Measurements from ENCODE around the gene HOXA13. TPM values are rescaled to one million over a fixed set of nuclear protein-coding genes. Genes with fewer than 3 reads are reported as not detected.

Gene HOXA13
- total and polyA plus RNA-seq, 2 donors (not counting 1 experiment from before 2014, with no cell fraction given), result not detected

DNA sequence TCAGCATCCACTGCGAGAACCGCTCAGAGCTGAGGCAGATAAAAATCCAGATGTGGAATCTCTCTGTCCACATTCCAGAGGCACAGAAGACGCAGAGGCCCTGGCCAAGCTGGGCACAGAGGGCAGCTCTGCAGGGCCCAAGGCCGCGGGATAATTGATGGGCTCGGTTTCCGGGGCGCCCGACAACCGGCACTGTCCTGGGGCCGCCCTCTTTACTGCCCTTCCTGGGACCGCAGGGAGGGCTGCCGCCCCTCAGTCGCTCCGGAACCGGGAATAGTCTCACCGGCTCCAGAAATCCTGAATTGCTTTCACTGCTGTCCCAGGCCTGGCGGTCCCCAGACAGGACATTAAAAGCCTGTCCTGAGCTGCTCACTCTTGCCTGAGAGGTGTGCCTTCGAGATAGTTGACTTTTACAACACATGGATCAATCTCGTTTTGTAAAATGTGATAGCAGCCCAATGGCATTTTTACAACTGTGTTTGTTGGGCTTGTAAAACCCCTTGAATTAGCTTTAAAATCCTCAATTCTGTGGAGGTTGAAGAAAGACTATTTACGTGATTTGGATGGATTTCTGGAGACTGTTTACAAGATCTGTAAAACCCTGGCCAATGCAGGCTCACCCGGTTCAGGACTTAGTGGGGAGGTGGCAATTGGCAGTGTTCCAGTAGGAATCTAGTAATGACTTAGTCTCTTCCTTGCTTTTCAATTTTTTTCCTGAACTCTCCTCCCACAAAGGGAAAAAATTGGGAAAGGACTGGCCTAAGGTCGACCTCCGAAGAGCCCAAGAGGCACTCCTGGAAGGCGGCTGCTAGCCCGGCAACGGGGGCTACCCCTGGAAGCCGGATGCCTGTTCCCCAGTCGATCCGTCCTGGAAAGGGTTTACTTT, 50.9 kb downstream of the HOXA13 start:
- CTCF ChIA-PET, result interaction anchor here (0.6 to 6.9 kb wide), 17 partner anchors 10 to 753 kb away, joined by 3 to 52 read pairs (median 4); partner anchors contain the start of gene HOXA10
- H2AFZ ChIP-seq (ENCODE audit: insufficient read depth, low read depth, low read length, poor library complexity, severe bottlenecking), result no peak overlapping the region
- H3K9me3 Mint-ChIP-seq (ENCODE audit: insufficient read depth), result no peaks in the 10 kb centered on the region
- POLR2A ChIA-PET, result interaction anchor here (0.6 kb wide), 1 partner anchor 1290 kb away, joined by 6 read pairs; no protein-coding TSS in a partner anchor
- intact Hi-C loops (cut with micrococcal nuclease), result no loop called here
- H3K79me2 ChIP-seq (ENCODE audit: control insufficient read depth, insufficient read depth, low read length), result no peaks in the 10 kb centered on the region
- H3K4me3 Mint-ChIP-seq, result peak overlapping the region; percentile 80
- peaks cover 48 to 58% of the 10 kb centered on the region in 2 donors for H3K4me1 ChIP-seq (ENCODE audit: control insufficient read depth in 2 of 2, insufficient read depth in 2 of 2, low read length in 2 of 2)
- 23% methylated on average over 25 of the region's 30 CpGs for WGBS (ENCODE audit: insufficient coverage)
- H3K9ac ChIP-seq (ENCODE audit: low read length), result no peak overlapping the region
- H3K9me3 ChIP-seq (ENCODE audit: control extremely low read depth in 1 of 3, control insufficient read depth in 2 of 3, insufficient read depth in 1 of 3, low read length in 2 of 3), result peaks cover 0 to 84% (median 0%) of the 10 kb centered on the region in 3 donors
- no peak overlapping the region for H3K27ac ChIP-seq (ENCODE audit: low read length in 2 of 2)
- H3K4me3 ChIP-seq (ENCODE audit: control extremely low read depth in 1 of 5, extremely low read depth in 1 of 5, insufficient read depth in 1 of 5, low read depth in 2 of 5, low read length in 4 of 5), result peak overlapping the region in 1 of 5 experiments; percentile 27
- peak overlapping the region; percentile 26 for H3K27ac Mint-ChIP-seq
- peaks cover 35% of the 10 kb centered on the region for H3K4me1 Mint-ChIP-seq
- TF ChIP-seq EZH2 (IDR thresholded peaks at IDR 0.05; ENCODE audit: borderline replicate concordance, insufficient read depth, low read depth, low read length, poor library complexity, severe bottlenecking), result peak; percentile 18
- TF ChIP-seq, protein P1, sequence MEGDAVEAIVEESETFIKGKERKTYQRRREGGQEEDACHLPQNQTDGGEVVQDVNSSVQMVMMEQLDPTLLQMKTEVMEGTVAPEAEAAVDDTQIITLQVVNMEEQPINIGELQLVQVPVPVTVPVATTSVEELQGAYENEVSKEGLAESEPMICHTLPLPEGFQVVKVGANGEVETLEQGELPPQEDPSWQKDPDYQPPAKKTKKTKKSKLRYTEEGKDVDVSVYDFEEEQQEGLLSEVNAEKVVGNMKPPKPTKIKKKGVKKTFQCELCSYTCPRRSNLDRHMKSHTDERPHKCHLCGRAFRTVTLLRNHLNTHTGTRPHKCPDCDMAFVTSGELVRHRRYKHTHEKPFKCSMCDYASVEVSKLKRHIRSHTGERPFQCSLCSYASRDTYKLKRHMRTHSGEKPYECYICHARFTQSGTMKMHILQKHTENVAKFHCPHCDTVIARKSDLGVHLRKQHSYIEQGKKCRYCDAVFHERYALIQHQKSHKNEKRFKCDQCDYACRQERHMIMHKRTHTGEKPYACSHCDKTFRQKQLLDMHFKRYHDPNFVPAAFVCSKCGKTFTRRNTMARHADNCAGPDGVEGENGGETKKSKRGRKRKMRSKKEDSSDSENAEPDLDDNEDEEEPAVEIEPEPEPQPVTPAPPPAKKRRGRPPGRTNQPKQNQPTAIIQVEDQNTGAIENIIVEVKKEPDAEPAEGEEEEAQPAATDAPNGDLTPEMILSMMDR (IDR thresholded peaks at IDR 0.05), result no peak
- peaks cover 67% of the 10 kb centered on the region for H3K27me3 Mint-ChIP-seq
- peaks cover 10% of the 10 kb centered on the region for H4K20me1 ChIP-seq (ENCODE audit: control insufficient read depth, insufficient read depth, low read length, poor library complexity, severe bottlenecking)
- H3K27me3 ChIP-seq (replicated peaks in 1 of 4; ENCODE audit: control extremely low read depth in 1 of 4, control insufficient read depth in 3 of 4, insufficient read depth in 4 of 4, low read length in 3 of 4), result peaks cover 0 to 98% (median 75%) of the 10 kb centered on the region in 4 experiments
- no peaks in the 10 kb centered on the region for H3K36me3 ChIP-seq (replicated peaks in 1 of 2; ENCODE audit: control extremely low read depth in 1 of 2, control insufficient read depth in 1 of 2, extremely low read depth in 1 of 2, insufficient read depth in 2 of 2, low read length in 1 of 2)
- DNase-seq (peak; percentile 26), ATAC-seq (ENCODE audit: low read depth) (no peak)
- H3K4me2 ChIP-seq (replicated peaks; ENCODE audit: low read depth, low read length, poor library complexity, severe bottlenecking), result peak overlapping the region; percentile 69
